ENCODE data around the gene MSANTD1.
A peak's percentile ranks its signal among the peaks of the same experiment; 100 is the strongest.

The MSANTD1 gene

DNA sequence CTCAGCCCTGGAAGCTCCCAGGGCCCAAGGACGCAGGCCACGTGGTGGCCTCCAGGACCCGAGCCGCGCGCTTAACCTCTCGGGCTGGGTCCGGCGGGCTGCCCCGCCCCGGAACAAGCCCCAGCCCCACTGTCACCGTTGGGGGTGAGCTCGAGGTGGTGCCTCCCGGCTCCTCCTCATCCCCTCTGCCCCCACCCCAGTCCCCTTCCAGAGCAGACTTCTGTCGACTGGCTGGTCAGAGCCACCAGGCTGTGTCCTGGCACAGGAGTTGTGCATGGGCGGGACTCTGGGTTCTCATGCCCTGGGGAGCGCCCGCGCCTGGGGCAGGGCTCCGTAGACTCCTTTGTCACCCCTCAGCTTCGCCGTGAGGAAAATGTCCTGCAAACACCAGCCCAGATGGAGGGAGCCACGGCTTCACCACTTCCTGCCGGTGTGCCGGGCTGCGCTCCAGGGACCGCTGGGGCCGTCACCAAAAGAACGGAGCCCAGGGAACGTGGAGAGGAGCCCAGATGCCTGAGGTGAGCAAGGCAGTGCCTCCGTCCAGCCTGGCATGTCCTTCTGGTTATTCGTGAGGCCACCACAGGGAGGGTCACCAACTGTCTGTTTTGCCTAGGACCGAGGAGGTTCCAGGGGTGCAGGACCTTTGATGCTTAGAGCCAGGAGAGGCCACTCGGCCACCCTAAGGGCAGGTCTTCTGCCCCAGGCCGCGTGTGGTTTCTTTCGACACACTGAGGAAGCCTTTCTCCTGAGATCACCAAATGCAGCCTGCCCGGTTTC is 36.8 kb downstream of the MSANTD1 start:
- no peak for DNase-seq (ENCODE audit: low read depth, low spot score)
- H3K27ac ChIP-seq: no peak overlapping the region

DNA sequence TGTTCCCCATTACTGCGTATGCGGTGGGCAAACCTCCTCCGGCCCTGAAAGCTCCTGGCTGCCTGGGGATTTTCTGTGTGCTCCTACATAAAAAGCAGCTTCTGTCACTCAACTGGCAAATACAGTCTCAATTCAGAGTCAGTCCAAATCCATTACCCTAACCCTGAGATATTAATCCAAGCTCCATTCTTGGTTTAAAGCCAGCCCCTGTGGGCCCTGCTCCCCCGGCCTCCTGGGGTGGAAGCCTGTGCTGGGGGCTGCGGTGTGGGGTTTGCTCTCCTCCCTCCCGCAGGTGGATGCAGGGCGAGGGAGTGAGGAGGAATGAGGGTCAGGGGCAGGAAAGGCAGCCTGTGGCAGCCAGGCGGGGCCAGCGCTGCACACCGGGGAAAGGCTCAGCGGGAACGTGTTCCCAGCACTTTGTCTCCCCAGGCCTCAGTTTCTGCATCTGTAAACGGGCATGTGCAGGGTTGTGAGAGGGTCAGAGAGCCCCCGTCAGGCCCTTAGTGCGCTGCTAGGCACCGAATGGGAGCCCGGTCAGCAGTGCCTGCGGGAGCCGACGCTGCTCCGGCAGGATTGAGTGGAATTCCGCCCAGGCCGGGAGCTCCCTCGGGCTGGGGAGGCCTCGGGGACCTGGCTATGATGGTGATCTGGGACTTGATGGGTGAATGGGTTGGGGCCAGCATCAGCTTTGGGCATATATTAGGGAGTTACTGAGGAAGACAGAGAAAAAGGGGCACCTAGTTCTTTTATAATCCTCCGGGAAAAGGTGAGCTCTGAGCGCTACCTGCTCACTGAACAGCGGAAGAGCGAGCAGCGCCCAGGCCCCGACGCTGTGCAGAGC is 37.6 kb downstream of the MSANTD1 start:
- H3K27ac ChIP-seq: no peak overlapping the region

GRCh38 chr4:3287271-3287971 is 38.5 kb downstream of the MSANTD1 start:
- no peak overlapping the region for H3K27ac ChIP-seq
- no peak for DNase-seq (ENCODE audit: low read depth, low spot score)

More for the DNA sequence above, 37.6 kb downstream of the MSANTD1 start:
- DNase-seq (ENCODE audit: low read depth, low spot score): no peak

DNA sequence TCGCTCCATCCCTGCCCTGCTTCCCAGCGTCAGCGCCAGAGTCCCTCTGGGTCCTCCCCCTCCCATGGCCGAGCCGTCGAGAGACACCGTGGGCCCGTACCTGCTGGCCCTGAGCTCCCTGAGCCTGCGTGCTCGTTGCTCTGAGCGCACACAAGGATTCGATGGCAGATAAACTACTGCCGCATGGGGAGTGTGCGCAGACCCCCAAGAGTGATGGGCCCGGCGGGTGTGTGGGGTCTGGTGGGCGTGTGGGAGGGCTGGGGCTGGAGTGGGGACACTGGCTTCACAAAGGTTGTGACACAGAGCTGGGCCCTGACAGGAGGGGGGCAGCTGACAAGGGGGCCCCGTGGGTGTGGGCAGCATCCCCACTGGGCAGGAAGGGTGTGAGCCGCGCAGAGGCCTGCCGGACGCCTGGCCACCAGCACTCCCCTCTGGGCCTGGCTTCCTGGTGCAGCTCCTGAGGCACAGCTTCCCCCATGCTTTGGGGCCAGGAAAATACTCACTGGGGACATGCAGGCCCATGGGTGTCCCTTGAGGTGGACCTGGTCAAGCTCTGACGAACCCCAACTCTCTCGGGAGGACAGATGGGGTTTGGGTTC is 39.1 kb downstream of the MSANTD1 start:
- no peak for DNase-seq (ENCODE audit: low read depth, low spot score)
- no peak overlapping the region for H3K27ac ChIP-seq

DNA sequence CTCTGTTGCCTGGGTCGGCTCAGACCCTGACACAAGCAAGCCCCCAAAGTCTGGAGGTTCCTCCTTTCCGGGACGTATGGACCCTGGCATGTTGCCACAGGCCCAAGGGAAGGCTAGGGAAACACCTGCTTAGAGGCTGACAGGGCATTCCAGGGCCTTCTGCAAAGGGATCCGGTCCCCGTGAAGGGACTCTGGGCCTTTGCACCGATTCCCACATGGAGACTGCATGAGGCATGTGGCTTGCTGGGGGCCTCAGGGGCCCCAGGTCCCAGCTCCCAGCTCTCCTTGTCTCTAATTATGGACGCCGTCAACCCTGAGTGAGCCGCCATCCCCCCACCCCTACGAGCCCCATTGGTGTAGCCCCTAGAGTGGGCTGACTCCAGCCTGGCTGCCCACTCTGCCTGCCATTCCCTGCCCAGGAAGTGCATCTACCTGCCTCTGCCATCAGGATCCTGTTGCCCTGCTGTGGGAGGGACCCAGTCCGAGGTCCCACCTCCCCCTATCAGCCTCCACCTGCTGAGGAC is 39.7 kb downstream of the MSANTD1 start:
- no peak overlapping the region for H3K27ac ChIP-seq
- no peak for DNase-seq (ENCODE audit: low read depth, low spot score)

DNA sequence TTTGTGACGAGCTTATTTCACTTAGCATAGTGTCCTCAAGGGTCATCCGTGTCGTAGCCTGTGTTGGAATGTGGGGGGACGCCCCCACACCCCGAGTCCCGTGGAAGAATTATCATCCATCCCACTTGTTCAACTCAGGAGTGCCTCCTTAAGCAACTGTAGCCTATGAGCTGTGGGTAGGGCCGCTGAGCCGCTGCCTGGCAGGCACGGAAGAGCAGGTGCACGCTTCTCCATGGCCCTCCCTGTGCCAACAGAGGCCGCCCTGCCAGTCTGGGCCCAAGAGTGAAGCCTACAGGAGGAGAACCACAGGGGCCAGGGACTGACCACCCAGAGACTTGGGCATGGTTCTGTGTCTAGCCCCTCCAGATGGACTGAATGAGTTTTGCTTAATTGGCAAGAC is 41.5 kb downstream of the MSANTD1 start:
- no peak for DNase-seq (ENCODE audit: low read depth, low spot score)
- H3K27ac ChIP-seq: no peak overlapping the region

DNA sequence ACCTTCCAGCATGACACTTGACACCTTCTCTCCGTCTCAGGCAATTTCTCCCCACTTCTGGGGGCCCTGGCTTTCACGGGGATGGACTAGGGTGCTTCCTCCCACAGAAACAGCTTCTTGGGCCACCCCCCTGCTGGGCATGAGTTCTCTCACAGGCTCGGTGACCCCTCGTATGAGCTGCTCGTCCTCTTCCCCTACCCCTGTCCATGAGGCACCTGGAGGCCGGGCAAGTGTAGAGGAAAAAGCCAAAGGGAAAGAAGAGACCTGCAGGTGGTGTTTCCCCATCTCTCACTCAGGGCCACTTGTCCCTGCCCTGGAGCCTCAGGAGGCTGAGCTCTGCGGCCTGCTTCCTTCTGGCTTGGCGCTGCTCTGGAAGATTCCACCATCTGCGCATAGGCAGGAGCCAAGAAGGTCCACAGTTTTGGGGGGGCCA is 41.9 kb downstream of the MSANTD1 start:
- no peak overlapping the region for H3K27ac ChIP-seq
- no peak for DNase-seq (ENCODE audit: low read depth, low spot score)

- no peak for DNase-seq (ENCODE audit: low read depth, low spot score)
- H3K27ac ChIP-seq: peak overlapping the region; percentile 59
These were observed 42.5 kb downstream of the MSANTD1 start for GRCh38 chr4:3291411-3291968.

DNA sequence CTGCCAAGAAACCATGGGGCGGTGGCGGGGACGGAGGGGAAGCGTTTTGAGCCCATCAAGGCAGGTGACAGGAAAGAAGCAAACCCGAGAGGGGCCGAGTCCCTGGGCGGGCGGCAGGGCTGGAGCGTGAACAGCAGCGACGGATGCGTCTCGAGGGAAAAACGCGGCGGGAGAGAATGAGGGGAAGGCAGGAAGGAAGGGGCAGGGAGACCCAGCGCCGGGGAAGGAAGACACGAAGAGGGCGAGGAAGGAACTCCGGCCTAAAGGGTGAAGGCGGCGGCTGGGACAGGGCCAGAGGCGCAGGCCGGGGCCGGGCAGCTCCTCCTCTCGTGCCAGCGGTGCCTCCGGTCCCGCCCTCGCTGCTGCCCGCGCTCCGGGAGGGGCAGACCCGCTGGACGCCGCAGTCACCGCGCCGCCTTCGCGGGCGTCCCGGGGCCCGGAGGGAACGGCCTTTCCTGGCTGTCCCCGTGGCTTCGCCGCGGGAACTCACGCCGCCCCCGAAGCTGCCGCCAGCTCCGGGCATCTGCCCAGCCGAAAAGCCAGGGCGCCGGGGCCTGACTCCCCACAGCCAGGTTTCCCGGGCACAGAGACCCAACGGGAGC is 43.1 kb downstream of the MSANTD1 start:
- DNase-seq (ENCODE audit: low read depth, low spot score): no peak
- H3K27ac ChIP-seq: peak overlapping the region; percentile 59

DNA sequence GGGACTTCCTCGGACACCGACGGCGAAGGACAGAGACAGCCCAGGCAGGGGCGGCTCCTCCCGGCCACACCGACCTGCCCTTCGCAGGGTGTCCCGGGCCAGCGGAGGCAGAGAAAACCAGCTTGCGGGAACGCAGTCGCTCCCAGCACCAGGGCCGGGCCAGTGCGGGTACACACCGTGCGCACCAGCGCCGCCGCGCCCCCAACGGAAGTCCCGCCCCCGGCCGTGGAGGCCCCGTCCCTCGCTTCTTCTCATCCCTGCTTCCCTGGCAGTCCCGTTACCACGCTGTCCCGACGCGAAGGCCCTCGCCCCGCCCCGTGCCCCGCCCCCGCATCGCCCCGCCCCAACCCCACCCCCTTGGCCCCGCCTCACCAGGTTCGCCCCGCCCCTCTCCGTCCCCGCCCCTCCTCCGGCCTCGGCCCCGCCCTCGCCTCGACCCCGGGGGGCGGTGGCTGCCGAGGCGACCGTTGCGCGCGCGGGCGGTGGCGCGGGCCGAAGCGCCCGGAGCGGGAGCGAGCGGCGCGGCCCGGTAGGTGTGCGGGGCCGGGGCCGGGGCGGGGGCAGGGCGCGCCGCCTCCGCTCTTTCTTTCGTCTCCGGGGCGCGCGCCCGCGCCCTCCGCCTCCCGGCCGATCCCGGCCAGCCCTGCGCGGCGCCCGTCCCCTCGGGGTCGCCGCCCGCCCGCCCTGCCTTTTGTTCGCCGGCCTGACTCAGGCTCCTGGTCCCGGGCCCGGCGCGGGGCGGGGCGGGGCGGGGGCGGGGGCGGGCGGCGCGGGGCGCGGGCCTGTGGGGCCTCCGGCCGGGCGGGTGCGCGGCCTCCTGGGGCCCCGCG is 43.8 kb downstream of the MSANTD1 start, which contains the start of gene RGS12:
Gene RGS12 (plus strand): TSS at position 451 of the 830 bp plus-strand sequence. CDS start 23,150 bp downstream, outside the sequence.
- peak within 1 kb of the TSS; percentile 59 for H3K27ac ChIP-seq
- DNase-seq (ENCODE audit: low read depth, low spot score): peak; percentile 69

GRCh38 chr4:3293401-3294391 is 44.7 kb downstream of the MSANTD1 start:
- no peak overlapping the region for H3K27ac ChIP-seq
- no peak for DNase-seq (ENCODE audit: low read depth, low spot score)

DNA sequence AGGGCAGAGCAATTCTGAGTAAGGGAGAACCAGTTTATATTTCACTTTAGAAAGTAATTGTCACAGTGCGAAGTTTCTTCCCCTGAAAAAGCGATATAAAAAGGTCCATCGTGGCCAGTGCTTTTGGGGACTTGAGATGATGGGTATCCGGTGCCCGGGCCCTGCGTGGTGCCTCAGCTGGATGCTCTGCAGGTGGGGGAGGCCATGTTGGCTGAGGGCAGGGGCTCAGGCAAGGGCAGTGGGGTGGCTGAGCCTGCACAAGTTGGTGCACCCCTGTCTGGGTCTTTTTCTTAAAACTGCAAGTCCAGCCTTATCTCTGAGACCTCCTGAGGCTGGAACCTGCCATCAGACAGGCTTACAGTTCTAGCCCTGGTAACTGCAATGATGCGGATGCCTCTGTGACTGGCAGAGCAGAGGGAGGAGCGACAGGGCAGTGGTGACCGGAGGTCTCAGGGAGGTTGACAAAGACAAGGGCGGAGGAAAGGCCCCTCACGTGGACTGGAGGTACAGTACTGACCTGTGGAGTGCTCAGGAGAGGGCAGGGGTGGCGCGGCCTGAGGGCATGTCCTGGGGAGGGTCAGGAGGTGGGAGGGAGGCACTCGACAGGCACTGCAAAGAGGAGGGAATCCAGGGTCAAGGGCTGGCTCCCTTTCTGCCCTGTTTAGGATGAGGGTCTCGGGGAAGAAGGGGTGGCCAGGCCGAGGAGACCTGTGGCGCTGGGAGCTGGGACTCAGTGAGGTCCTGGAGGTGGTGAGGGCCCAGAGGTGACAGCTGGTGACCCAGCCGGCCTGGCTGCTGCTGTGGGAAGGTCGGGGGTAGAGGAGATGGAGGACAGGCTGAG is 45.7 kb downstream of the MSANTD1 start:
- H3K27ac ChIP-seq: no peak overlapping the region

GRCh38 chr4:3295837-3296624 is 47.1 kb downstream of the MSANTD1 start:
- no peak overlapping the region for H3K27ac ChIP-seq
- DNase-seq (ENCODE audit: low read depth, low spot score): no peak

More for the DNA sequence above, 45.7 kb downstream of the MSANTD1 start:
- no peak for DNase-seq (ENCODE audit: low read depth, low spot score)

- DNase-seq (ENCODE audit: low read depth, low spot score): no peak
- H3K27ac ChIP-seq: no peak overlapping the region
These were observed 47.7 kb downstream of the MSANTD1 start for GRCh38 chr4:3296651-3297050.

GRCh38 chr4:3297066-3297859 is 48.3 kb downstream of the MSANTD1 start:
- H3K27ac ChIP-seq: no peak overlapping the region
- no peak for DNase-seq (ENCODE audit: low read depth, low spot score)
